Hepatocyte (in vitro differentiated cells): ENCODE data around the gene ELF3.

Experiments used
- EZH2 ChIP-seq: fragments of 200-600 bp; sonication (generic); IDR thresholded peaks from 2 replicates; pipeline ENCODE4 v1.6.1; 2016; ENCODE audit warnings: antibody characterized with exemption, mild to moderate bottlenecking, borderline replicate concordance
- TF ChIP-seq, protein P1 (sequence below): fragments of 200-600 bp; sonication (generic); IDR thresholded peaks from 2 replicates; pipeline ENCODE4 v1.5.1; 2016; ENCODE audit warnings: antibody characterized with exemption, mild to moderate bottlenecking; ENCODE audit not compliant: poor library complexity

DNA sequence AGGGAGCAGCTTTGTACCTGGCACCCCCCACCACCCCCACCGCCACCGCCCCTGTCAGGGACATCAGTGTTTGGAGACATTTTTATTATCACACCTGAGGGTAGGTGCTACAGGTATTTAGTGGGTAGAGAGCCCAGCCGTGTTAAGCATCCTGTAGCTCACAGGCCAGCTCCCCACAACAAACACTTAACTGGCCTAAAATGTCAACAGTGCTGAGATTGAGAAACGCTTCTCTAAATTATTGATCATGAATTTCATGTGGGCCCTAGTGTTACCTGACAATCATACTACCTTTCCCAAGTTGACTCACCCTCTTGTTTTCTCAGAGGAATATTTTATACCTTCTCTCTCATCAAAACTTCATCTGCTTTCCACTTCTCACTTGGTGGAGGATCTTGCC is 21.4 kb downstream of the ELF3 start:
- TF ChIP-seq EZH2: no peak
- TF ChIP-seq, protein P1, sequence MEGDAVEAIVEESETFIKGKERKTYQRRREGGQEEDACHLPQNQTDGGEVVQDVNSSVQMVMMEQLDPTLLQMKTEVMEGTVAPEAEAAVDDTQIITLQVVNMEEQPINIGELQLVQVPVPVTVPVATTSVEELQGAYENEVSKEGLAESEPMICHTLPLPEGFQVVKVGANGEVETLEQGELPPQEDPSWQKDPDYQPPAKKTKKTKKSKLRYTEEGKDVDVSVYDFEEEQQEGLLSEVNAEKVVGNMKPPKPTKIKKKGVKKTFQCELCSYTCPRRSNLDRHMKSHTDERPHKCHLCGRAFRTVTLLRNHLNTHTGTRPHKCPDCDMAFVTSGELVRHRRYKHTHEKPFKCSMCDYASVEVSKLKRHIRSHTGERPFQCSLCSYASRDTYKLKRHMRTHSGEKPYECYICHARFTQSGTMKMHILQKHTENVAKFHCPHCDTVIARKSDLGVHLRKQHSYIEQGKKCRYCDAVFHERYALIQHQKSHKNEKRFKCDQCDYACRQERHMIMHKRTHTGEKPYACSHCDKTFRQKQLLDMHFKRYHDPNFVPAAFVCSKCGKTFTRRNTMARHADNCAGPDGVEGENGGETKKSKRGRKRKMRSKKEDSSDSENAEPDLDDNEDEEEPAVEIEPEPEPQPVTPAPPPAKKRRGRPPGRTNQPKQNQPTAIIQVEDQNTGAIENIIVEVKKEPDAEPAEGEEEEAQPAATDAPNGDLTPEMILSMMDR: no peak
